ENCODE results near the gene ACVR2A. TPM values are rescaled to one million over a fixed set of nuclear protein-coding genes. Genes with fewer than 3 reads are reported as not detected.

Gene ACVR2A
- total and polyA plus RNA-seq, 9 of the 15 experiments (the other 6 are each of a cell fraction or from before 2014, with no cell fraction given) = 1.2 to 3.9 (median 2.4) TPM

- CTCF ChIA-PET (ENCODE audit: low intra/inter-chr PET ratio) = no interaction called here
- Histone ChIP-seq H3K4me1 (replicated peaks in 1 of 2; ENCODE audit: control insufficient read depth in 2 of 2, insufficient read depth in 2 of 2, low read length in 2 of 2) (no peaks in the 10 kb centered on the region), H3K9me3 (replicated peaks; ENCODE audit: control insufficient read depth, insufficient read depth, low read depth, low read length) (no peaks in the 10 kb centered on the region), H4K20me1 (replicated peaks; ENCODE audit: control insufficient read depth, insufficient read depth, low read length) (no peaks in the 10 kb centered on the region), H3K9me1 (ENCODE audit: control insufficient read depth, insufficient read depth, low read length) (no peaks in the 10 kb centered on the region), H3K27me3 (ENCODE audit: control insufficient read depth in 2 of 2, insufficient read depth in 2 of 2, low read length in 2 of 2) (no peaks in the 10 kb centered on the region; a peak in 1 of 5 replicates), H3K9ac (ENCODE audit: insufficient read depth in 1 of 2, low read depth in 2 of 2, low read length in 2 of 2) (no peak overlapping the region), H3K4me3 (no peak overlapping the region), H3K4me2 (ENCODE audit: insufficient read depth, low read length) (no peak overlapping the region), H2AFZ (ENCODE audit: low read depth, low read length) (no peak overlapping the region), H3K36me3 (ENCODE audit: control insufficient read depth, insufficient read depth, low read length) (no peaks in the 10 kb centered on the region), H3K79me2 (ENCODE audit: control insufficient read depth, insufficient read depth, low read length) (no peaks in the 10 kb centered on the region), H3K27ac (ENCODE audit: extremely low read depth, low read depth, low read length) (no peak overlapping the region)
- no TSS peak for BruUV-seq (replicated peaks)
- intact Hi-C loops (cut with micrococcal nuclease) = loop anchor here (1.0 kb wide), 1 partner anchor 15 kb away; no protein-coding TSS in a partner anchor
- POLR2A ChIA-PET = no interaction called here
- FAIRE-seq (no peak), ATAC-seq (no peak), DNase-seq (ENCODE audit: extremely low read depth in 1 of 4, low spot score in 3 of 4) (no peak)
- in situ Hi-C loops (cut with MboI) = loop anchor here (25.0 kb wide), 1 partner anchor 845 kb away; no protein-coding TSS in a partner anchor
- TF ChIP-seq ZNF589 (CRISPR knock-in tag; IDR thresholded peaks at IDR 0.05; ENCODE audit: low read depth) (no peak), MGA (IDR thresholded peaks at IDR 0.05) (no peak), DDX20 (tag; IDR thresholded peaks at IDR 0.05; ENCODE audit: low read depth) (no peak), NCOA1 (IDR thresholded peaks at IDR 0.05; ENCODE audit: low read depth) (no peak), CBX1 (IDR thresholded peaks at IDR 0.05; ENCODE audit: low read depth) (no peak), SPI1 (IDR thresholded peaks at IDR 0.05; ENCODE audit: borderline replicate concordance, low read depth, low read length) (no peak), PTTG1 (tag; IDR thresholded peaks at IDR 0.05; ENCODE audit: low read depth) (no peak), HMGN3 (IDR thresholded peaks at IDR 0.05; ENCODE audit: borderline replicate concordance, extremely low read depth, insufficient read length, low read depth, low read length) (no peak)
- TF ChIP-seq, protein P1, sequence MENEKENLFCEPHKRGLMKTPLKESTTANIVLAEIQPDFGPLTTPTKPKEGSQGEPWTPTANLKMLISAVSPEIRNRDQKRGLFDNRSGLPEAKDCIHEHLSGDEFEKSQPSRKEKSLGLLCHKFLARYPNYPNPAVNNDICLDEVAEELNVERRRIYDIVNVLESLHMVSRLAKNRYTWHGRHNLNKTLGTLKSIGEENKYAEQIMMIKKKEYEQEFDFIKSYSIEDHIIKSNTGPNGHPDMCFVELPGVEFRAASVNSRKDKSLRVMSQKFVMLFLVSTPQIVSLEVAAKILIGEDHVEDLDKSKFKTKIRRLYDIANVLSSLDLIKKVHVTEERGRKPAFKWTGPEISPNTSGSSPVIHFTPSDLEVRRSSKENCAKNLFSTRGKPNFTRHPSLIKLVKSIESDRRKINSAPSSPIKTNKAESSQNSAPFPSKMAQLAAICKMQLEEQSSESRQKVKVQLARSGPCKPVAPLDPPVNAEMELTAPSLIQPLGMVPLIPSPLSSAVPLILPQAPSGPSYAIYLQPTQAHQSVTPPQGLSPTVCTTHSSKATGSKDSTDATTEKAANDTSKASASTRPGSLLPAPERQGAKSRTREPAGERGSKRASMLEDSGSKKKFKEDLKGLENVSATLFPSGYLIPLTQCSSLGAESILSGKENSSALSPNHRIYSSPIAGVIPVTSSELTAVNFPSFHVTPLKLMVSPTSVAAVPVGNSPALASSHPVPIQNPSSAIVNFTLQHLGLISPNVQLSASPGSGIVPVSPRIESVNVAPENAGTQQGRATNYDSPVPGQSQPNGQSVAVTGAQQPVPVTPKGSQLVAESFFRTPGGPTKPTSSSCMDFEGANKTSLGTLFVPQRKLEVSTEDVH (IDR thresholded peaks at IDR 0.05; ENCODE audit: low read depth, partially characterized antibody) = no peak
Measured at GRCh38 chr2:147882631-147883030, 37.8 kb downstream of the ACVR2A start.
